ENCODE measurements around the gene DPPA4. TPM values are rescaled to one million over a fixed set of nuclear protein-coding genes. Genes with fewer than 3 reads are reported as not detected.

Gene DPPA4
- total RNA-seq, 1 experiment from 2014 or later = 774 TPM

DNA sequence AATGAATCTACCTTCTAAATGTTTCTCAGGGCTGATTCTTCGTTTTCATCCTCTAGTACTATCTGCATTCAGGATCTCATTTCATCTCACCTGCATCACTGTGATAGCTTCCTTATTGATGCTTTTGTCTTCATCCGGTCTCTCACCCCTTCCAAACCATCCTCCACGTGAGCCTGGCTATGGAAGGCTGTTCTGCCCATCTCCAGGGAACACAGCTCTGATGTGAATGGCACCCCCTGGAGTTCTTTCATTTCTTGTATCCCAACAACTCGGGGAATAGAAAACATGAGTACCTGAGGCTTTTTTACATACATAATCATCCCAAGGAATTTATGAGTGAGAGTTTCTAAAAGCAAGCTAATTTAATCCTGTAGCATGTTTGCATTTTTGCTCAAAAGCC, 8.8 kb upstream of the DPPA4 start:
- POLR2A ChIA-PET = interaction anchor here (0.6 to 1.0 kb wide), 2 partner anchors 9 to 15 kb away, joined by 3 to 8 read pairs; no protein-coding TSS in a partner anchor
- H3K36me3 Mint-ChIP-seq = peaks cover 64% of the 10 kb centered on the region
- H3K4me1 Mint-ChIP-seq = peaks cover 44% of the 10 kb centered on the region
- no peak for DNase-seq (ENCODE audit: low spot score)
- H3K27me3 Mint-ChIP-seq (ENCODE audit: low read depth) = no peaks in the 10 kb centered on the region
- peak; percentile 80 for ATAC-seq
- peak overlapping the region; percentile 67 for H3K27ac Mint-ChIP-seq
- no peak for TF ChIP-seq ZNF317 (CRISPR knock-in tag; IDR thresholded peaks at IDR 0.05; ENCODE audit: borderline replicate concordance, low read depth)
- TF ChIP-seq TP53 (CRISPR knock-in tag; IDR thresholded peaks at IDR 0.05) = no peak
- TF ChIP-seq NFE2L1 (CRISPR knock-in tag; IDR thresholded peaks at IDR 0.05) = no peak
- no peak for TF ChIP-seq ZNF232 (CRISPR knock-in tag; IDR thresholded peaks at IDR 0.05)
- TF ChIP-seq IRF2 (CRISPR knock-in tag; IDR thresholded peaks at IDR 0.05; ENCODE audit: borderline replicate concordance, low read depth) = no peak
- TF ChIP-seq FOXP4 (CRISPR knock-in tag; IDR thresholded peaks at IDR 0.05) = no peak
- TF ChIP-seq E2F5 (CRISPR knock-in tag; IDR thresholded peaks at IDR 0.05) = no peak
- TF ChIP-seq ZNF396 (CRISPR knock-in tag; IDR thresholded peaks at IDR 0.05; ENCODE audit: borderline replicate concordance) = no peak
- no peak for TF ChIP-seq ZNF281 (CRISPR knock-in tag; IDR thresholded peaks at IDR 0.05)
- no peak for TF ChIP-seq ZNF219 (CRISPR knock-in tag; IDR thresholded peaks at IDR 0.05; ENCODE audit: borderline replicate concordance)
- no peak for TF ChIP-seq GTF2I (CRISPR knock-in tag; conservative IDR thresholded peaks at IDR 0.05)
- TF ChIP-seq ZNF423 (CRISPR knock-in tag; IDR thresholded peaks at IDR 0.05) = no peak
- no peaks in the 10 kb centered on the region for H3K9me3 Mint-ChIP-seq
- CTCF ChIA-PET = interaction anchor here (0.6 to 2.2 kb wide), 9 partner anchors 9 to 484 kb away, joined by 3 to 6 read pairs (median 4); no protein-coding TSS in a partner anchor
- H3K4me3 Mint-ChIP-seq = no peak overlapping the region

GRCh38 chr3:109339714-109340648, 2.6 kb upstream of the DPPA4 start:
- Mint-ChIP-seq H3K36me3 (peaks cover 57% of the 10 kb centered on the region), H3K27me3 (ENCODE audit: low read depth) (peaks cover 3% of the 10 kb centered on the region; the same call in 1 of the 2 replicates), H3K4me3 (peak overlapping the region; percentile 89), H3K9me3 (no peaks in the 10 kb centered on the region), H3K4me1 (peaks cover 29% of the 10 kb centered on the region), H3K27ac (peak overlapping the region; percentile 98; the same call in 1 of the 2 replicates)
- ATAC-seq (peak; percentile 56), DNase-seq (ENCODE audit: low spot score) (no peak)
- ChIA-PET CTCF (interaction anchor here (1.2 to 1.6 kb wide), 2 partner anchors 30 to 56 kb away, joined by 4 read pairs; no protein-coding TSS in a partner anchor), POLR2A (interaction anchor here (0.7 to 1.4 kb wide), 6 partner anchors 8 to 268 kb away, joined by 3 to 10 read pairs (median 4); partner anchors contain the start of gene DPPA2)
- TF ChIP-seq, protein P1, sequence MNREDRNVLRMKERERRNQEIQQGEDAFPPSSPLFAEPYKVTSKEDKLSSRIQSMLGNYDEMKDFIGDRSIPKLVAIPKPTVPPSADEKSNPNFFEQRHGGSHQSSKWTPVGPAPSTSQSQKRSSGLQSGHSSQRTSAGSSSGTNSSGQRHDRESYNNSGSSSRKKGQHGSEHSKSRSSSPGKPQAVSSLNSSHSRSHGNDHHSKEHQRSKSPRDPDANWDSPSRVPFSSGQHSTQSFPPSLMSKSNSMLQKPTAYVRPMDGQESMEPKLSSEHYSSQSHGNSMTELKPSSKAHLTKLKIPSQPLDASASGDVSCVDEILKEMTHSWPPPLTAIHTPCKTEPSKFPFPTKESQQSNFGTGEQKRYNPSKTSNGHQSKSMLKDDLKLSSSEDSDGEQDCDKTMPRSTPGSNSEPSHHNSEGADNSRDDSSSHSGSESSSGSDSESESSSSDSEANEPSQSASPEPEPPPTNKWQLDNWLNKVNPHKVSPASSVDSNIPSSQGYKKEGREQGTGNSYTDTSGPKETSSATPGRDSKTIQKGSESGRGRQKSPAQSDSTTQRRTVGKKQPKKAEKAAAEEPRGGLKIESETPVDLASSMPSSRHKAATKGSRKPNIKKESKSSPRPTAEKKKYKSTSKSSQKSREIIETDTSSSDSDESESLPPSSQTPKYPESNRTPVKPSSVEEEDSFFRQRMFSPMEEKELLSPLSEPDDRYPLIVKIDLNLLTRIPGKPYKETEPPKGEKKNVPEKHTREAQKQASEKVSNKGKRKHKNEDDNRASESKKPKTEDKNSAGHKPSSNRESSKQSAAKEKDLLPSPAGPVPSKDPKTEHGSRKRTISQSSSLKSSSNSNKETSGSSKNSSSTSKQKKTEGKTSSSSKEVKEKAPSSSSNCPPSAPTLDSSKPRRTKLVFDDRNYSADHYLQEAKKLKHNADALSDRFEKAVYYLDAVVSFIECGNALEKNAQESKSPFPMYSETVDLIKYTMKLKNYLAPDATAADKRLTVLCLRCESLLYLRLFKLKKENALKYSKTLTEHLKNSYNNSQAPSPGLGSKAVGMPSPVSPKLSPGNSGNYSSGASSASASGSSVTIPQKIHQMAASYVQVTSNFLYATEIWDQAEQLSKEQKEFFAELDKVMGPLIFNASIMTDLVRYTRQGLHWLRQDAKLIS (CRISPR knock-in tag; IDR thresholded peaks at IDR 0.05; ENCODE audit: borderline replicate concordance) = no peak
- TF ChIP-seq IRF1 (CRISPR knock-in tag; IDR thresholded peaks at IDR 0.05) = no peak
- TF ChIP-seq, protein P2, sequence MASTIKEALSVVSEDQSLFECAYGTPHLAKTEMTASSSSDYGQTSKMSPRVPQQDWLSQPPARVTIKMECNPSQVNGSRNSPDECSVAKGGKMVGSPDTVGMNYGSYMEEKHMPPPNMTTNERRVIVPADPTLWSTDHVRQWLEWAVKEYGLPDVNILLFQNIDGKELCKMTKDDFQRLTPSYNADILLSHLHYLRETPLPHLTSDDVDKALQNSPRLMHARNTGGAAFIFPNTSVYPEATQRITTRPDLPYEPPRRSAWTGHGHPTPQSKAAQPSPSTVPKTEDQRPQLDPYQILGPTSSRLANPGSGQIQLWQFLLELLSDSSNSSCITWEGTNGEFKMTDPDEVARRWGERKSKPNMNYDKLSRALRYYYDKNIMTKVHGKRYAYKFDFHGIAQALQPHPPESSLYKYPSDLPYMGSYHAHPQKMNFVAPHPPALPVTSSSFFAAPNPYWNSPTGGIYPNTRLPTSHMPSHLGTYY (CRISPR knock-in tag; IDR thresholded peaks at IDR 0.05) = no peak
- no peak for TF ChIP-seq FOXP1 (CRISPR knock-in tag; IDR thresholded peaks at IDR 0.05; ENCODE audit: borderline replicate concordance)
- TF ChIP-seq TP53 (CRISPR knock-in tag; IDR thresholded peaks at IDR 0.05) = no peak
- TF ChIP-seq, protein P3, sequence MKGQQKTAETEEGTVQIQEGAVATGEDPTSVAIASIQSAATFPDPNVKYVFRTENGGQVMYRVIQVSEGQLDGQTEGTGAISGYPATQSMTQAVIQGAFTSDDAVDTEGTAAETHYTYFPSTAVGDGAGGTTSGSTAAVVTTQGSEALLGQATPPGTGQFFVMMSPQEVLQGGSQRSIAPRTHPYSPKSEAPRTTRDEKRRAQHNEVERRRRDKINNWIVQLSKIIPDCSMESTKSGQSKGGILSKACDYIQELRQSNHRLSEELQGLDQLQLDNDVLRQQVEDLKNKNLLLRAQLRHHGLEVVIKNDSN (CRISPR knock-in tag; IDR thresholded peaks at IDR 0.05) = no peak
- no peak for TF ChIP-seq ZNF423 (CRISPR knock-in tag; IDR thresholded peaks at IDR 0.05)
